NCI-H69 (cell line): ENCODE results near the gene CDK13.
"Not testable (repeated sequence)": the region's sequence is repeated elsewhere in the genome, so short reads cannot be mapped to it uniquely, and the experiment has no call there.

Source experiments
- DNase-seq: peaks from one replicate; lab custom pipeline; 2025; lab: John Stamatoyannopoulos, UW

The CDK13 gene

DNA sequence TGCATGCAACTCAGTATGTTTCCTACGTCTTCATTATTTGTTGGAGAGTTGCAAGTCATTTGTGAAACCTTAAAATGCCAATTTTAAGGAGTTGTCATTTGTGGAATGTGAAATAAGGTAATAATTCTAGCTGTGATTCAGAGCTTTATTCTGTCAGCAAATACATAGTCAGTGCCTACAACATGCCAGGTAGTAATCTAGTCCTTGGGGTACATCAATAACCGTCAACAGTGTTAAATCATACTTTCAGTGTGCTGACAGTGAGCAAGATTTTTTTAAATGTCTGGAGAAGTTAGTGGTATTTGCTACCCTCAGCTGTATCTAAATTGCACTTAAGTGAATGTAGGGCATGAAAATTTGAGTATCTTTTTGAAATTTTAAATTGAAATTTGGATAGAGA lies 147.7 kb downstream of the CDK13 start:
- DNase-seq, result no peak

DNA sequence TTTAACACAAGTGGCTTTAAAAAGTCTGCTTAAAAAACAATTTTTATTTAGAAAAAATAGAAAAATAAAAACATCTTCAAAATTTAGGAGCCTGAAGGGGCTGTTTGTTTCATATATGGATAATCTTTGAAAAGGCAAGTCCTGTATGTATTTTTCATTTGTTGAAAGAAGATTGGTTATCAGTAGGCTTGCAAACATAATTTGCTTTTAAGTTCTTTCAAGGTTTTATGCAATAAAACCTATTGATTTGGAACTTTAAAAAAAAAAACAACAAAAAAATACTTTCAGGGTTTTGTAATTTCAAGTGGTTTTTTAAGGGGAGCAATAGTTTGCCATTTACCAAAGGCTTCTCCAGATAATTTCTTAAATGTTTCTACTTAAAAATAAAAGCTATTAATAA lies 148.8 kb downstream of the CDK13 start:
- no peak for DNase-seq

DNA sequence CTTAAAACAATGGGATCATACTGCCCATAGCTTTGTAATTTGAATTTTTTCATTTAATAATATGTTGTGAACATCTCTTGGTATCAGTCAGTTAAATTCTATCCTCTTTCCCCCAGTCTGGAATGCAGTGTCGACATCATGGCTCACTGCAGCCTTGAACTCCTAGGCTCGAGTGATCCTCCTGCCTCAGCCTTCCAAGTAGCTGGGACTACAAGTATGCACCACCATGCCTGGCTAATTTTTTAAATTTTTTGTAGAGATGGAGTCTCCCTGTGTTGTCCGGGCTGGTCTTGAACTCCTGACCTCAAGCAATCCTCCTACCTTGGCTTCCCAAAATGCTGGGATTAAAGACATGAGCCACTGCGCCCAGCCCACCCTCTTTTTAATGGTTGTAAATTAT lies 149.8 kb downstream of the CDK13 start:
- no peak for DNase-seq

DNA sequence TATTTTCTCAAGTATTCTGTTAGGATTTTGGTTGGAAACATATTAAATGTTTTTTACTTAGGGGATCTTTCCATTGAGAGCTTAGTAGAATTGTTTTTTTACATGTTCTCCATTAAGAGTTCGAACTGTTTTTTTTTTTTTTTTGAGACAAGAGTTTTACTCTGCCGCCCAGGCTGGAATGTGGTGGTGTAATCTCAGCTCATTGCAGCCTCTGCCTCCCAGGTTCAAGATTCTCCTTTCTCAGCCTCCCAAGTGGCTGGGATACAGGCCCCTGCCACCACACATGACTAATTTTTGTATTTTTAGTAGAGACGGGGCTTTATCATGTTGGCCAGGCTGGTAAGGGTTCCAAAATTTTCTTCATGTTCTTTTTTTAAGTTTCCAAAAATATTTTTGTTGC lies 151.1 kb downstream of the CDK13 start:
- DNase-seq, result no peak

DNA sequence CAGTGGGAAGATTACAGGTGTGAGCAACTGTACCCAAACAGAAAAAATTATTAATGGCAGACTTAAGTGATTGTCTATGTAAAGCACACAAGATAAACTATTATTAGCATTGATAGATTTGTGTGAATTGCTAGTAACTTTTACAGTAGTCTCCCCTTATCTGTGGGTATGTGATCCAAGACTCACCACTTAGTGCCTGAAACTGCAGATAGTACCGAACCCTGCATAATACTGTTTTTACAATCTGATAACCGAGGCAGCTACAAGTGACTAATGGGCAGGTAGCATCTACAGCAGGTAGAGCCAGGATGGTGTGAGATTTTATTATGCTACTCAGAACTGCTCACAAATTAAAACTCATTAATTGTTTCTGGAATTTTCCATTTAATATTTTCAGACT lies 152.8 kb downstream of the CDK13 start:
- no peak for DNase-seq

DNA sequence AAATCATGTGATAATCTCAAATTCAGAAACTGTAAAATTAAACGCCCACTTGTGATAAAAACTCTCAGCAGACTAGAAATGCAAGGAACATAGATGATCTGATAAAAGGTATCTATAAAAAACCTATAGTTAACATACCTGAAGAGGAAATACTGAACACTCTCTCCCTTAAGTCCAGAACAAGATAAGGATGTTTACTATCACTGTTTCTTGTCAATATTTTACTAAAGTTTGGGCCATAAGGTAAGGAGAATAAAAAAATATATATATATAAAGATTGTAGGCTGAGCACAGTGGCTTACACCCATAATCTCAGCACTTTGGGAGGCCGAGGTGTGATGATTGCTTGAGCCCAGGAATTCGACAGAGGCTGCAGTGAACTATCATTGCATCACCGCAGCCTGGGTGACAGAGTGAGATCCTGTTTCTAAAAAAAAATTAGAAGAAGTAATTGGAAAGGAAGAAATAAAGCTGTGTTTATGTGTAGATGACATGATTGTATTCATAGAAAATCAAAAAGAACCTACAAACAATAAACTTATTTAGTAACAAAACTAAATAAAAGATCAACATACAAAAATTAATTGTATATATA lies 155.9 kb downstream of the CDK13 start:
- no peak for DNase-seq

DNA sequence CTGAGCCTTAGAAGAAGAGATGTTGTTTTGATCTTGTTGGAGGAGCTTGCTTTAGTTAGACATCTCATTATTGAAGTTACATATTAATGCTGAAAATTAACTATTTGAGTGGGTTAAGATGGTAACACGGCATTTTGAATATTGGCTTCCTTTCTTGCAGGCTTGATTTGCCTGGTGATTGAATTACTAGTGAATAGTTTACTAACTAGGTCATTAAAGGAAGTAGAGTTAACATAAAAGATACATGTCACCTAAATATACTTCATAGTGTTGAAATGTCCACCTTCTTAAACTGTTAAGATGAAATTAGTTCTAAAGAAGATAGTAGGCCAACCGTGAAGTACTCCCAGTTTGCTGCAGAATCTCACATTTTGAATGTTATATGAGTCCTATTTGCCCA lies 165.9 kb downstream of the CDK13 start:
- no peak for DNase-seq

DNA sequence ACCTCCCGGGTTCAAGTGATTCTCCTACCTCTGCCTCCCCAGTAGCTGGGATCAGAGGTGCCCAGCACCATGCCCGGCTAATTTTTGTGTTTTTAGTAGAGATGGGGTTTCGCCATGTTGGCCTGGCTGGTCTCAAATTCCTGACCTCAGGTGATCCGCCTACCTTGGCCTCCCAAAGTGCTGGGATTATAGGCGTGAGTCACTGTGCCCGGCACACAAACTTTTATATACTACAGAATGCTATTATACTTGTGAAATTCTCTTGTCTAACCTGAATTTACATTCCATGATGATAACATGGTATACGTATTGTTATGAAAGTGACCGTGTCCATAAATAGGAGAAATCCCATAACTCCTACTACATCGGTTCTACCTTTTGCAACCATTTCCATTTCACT lies 167.1 kb downstream of the CDK13 start:
- DNase-seq, result not testable (repeated sequence)

DNA sequence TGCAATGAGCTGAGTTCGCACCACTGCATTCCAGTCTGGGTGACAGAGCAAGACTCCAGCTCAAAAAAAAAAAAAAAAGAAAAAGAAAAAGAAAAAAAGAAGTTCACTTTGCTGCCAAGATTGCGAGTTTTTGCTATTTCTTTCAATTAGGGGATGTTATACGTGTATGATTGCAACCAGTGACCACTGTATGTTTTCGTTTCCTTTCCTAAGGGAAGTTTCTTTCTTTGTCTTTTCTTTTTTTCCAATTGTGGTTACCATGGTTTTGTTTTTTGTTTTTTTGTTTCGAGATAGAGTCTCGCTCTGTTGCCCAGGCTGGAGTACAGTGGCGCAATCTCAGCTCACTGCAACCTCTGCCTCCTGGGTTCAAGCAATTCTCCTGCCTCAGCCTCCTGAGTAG lies 168.1 kb downstream of the CDK13 start:
- DNase-seq, result not testable (repeated sequence)

DNA sequence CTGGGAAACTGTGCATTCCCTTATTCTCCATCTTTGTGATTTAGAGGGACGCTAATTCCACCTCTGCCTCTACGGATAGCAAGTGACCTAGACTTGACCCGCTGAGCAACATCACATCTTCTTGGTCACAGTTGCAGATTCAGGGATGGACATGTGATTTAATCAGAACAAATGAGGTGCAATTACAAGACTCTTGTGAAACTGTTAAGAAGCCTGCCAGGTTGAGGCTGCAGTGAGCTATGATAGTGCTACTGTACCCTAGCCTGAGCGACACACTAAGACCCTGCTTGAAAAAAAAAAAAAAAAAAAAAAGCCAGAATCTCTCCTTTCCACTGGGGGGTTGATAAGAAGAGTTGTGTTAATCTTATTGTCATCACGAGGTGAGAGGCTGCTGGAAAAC lies 170.0 kb downstream of the CDK13 start:
- DNase-seq, result no peak

DNA sequence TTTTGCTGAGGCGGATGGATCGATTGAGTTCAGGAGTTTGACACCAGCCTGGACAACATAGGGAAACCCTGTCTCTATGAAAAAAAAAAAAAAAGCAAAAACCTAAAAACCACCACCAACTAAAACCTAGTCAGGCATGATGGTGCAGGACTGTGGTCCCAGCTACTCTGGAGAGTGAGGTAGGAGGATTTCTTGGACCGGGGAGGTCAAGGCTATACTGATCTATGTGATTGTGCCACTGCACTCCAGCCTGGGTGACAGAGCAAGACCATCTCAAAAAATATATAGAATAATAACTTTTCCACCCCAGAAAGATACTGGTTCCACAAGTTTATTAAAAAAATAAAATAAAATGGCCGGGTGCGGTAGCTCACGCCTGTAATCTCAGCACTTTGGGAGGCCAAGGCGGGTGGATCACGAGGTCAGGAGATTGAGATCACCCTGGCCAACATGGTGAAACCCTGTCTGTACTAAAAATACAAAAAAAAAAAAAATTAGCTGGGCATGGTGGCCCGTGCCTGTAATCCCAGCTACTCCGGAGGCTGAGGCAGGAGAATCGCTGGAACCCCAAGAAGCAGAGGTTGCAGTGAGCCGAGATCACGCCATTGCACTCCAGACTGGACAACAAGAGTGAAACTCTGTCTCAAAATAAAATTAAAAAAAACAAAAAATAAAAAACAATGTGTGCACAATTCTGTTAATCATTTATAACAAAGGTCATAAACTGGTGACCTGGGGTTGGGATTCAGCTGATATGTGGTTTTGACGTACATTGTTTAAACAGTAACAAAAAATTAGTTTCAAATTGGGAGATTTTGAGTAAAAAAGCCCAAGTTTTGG lies 172.3 kb downstream of the CDK13 start:
- DNase-seq, result not testable (repeated sequence)

DNA sequence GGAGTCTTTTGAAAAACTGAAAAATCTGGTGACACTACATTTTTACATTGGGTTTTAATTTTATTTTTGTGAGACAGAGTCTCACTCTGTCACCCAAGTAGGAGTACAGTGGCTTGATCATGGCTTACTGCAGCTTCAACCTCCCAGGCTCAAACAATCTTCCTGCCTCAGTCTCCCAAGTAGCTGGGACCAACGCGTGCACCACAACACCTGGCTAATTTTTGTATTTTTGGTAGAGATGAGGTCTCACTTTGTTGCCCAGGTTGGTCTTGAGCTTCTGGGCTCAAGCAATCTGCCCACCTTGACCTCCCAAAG lies 172.8 kb downstream of the CDK13 start:
- no peak for DNase-seq

DNA sequence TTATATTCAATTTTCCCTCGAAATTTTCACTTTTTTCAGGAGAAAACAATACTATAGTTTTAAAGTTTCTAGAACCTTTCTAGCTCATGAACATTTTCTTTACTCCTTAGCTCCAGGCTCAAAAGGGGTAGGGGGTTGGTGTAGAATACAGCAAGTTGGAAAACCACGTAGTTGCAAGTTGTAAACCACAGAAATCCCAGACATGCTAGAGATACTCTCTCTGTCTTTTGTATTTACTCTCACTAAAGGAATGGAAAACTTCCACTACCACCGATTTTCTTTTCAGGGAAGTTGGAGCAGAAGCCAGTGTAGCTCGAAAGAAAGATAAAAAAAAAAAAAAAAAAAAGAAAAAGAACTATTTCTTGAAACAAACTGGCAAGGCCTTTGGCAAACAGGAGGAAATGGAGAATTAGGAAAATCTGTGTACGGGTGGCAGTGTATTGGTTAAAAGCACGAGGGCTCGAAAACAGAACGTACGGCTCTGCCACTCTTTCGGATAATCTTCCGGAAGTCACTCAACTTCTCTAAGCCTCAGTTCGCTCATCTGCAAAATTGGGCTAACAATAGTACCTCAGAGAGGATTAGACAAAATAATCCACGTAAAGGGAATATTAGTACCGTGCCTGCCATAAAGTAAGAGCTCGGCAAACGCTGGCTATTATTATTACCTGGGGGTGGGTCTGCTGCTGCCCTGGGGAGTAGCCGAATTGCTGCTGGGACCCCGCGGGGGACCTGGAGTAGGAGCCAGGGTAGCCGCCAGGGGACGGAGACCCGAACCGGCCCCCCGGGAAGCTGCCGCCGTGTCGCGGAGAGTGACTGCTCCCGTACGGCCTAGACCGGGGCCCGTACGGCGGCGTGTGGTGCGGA lies 183.7 kb downstream of the CDK13 start:
- no peak for DNase-seq

DNA sequence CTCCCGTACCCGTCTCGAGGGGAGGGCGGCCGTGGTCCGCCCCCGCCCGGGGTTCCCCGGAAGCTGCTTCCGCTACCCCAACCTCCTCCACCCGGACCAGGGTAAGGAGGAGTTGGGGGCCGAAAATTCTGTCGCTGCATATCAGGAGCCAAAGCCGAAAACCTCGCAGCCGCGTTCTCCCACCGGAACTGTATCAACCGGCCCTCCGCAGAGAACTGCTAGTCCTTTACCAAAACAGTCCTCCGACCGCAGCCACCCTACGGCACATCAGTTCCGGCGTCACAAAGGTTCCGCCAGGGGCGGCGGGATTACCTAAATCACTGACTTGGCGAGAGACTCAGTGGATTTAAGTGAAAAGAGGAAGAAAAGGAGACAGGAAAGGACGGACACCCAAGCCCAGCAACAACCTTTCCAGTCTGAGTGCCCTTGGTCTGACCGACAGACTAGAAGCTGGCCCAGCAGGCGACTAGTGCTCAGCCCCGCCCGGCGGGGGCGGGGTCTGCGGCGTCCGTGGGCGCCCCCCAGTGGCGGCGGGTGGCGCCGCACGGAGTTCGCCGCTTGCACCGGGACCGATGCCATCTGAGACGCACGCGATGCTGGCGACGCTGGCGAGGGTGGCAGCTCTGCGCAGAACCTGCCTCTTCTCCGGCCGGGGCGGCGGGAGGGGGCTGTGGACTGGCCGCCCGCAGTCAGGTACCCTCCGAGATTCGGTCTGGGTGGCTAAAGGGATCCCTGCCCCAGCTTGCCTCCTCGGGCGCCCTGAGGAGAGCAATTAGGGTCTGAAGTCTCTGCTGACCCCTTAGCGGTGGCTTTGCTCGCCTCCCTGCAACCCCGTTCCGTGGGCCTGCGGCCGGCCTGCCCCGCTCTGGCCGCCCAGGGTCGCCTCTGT lies 184.6 kb downstream of the CDK13 start, which contains the start of the genes MPLKIP and SUGCT:
Gene MPLKIP, minus strand, starts transcription at position 195 of the 889 bp plus-strand sequence. Its CDS starts 55 bp downstream, at position 140.
Gene SUGCT, plus strand, starts transcription at position 578 of the 889 bp plus-strand sequence.
- DNase-seq, result peak; percentile 91

DNA sequence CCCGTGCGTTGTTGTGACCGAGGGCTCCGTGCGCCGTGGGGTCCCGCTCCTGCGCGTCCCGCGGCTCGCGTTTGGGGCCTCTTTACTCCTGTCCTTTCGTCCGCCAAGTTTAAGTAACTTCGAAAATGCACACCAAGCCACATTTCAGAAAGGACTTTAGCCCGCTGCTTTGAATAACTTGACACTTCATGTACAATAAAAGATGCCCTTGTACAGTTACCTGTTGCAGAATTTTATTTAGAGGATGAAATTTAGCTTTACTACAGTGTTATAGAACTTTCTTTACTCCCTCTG lies 185.2 kb downstream of the CDK13 start:
- no peak for DNase-seq

DNA sequence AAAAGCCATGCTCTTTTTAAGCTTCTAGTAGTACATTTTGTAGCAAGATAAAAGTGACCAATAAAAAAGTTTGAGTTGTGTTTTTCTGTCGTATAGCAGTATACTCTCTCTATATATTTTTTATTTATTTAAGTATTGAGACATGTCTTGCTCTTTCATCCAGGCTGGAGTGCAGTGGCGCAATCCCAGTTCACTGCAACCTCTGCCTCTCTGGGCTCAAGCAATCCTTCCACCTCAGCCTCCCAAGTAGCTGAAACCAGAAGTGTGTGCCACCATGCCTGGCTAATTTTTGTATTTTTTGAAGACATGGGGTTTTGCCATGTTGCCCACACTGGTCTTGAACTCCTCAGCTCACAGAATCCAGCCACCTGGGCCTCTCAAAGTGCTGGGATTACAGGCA lies 187.5 kb downstream of the CDK13 start:
- no peak for DNase-seq

DNA sequence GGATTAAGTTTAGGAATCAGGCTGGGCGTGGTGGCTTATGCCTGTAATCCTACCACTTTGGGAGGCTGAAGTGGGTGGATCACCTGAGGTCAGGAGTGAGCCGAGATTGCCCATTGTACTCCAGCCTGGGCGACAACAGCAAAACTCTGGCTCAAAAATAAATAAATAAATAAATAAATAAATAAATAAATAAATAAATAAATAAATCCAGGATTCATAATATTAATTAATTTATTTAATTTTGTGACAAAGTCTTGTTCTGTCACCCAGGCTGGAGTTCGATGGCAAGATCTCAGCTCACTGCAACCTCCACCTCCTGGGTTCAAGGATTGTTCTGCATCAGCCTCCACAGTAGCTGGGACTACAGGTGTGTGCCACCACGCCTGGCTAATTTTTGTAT lies 188.9 kb downstream of the CDK13 start:
- DNase-seq, result no peak

DNA sequence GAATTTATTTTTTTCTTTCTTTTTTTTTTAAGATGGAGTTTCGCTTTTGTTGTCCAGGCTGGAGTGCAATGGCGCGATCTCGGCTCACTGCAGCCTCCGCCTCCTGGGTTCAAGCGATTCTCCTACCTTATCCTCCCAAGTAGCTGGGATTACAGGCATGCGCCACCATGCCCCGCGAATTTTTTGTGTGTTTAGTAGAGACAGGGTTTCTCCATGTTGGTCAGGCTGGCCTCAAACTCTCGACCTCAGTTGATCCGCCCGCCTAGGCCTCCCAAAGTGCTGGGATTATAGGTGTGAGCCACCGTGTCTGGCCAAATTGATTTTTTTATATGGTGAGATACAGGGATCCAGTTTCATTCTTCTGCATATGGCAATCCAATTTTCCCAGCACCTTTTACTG lies 189.8 kb downstream of the CDK13 start:
- not testable (repeated sequence) for DNase-seq

DNA sequence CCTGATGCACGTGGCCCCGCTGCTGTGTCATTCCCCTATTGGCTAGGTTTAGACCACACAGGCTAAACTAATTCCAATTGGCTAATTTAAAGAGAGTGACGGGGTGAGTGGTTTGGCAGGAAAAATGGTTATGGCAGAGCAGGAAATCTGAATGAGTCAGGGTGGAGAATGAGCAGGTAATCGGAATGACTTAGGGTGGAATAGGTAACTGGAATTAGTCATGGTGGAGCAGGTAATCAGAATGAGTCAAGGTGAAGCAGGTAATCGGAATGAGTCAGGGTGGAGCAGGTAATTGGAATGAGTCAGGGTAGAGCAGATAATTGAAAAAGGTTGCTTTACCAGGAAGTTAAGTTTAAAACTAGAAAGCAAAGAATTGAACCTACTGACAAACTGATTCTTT lies 191.9 kb downstream of the CDK13 start:
- not testable (repeated sequence) for DNase-seq

DNA sequence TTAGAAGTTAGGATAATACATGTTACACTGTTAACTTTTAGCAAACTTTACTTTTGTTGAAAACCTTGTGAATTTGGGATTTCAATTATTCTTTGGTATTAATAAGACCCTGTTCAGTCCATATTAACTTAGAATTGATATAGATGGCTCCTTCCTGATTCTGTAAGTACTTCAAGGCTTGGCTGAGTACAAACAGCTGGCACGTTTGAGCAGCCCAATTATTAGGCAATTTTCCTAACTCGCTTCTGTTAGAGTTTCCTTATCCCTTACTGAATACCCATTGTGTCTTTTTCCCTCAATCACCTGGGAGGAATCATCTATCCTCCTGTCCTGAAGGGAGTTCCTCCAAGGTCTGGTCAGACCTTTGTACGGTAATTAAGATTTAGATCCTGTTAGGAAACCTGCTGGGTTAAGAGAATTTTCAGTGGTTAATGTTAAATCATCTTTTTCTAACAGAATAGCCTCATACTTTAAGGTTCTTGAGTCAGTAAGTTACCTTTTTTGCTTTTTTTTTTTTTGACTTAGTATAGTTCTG lies 195.6 kb downstream of the CDK13 start:
- DNase-seq, result not testable (repeated sequence)

DNA sequence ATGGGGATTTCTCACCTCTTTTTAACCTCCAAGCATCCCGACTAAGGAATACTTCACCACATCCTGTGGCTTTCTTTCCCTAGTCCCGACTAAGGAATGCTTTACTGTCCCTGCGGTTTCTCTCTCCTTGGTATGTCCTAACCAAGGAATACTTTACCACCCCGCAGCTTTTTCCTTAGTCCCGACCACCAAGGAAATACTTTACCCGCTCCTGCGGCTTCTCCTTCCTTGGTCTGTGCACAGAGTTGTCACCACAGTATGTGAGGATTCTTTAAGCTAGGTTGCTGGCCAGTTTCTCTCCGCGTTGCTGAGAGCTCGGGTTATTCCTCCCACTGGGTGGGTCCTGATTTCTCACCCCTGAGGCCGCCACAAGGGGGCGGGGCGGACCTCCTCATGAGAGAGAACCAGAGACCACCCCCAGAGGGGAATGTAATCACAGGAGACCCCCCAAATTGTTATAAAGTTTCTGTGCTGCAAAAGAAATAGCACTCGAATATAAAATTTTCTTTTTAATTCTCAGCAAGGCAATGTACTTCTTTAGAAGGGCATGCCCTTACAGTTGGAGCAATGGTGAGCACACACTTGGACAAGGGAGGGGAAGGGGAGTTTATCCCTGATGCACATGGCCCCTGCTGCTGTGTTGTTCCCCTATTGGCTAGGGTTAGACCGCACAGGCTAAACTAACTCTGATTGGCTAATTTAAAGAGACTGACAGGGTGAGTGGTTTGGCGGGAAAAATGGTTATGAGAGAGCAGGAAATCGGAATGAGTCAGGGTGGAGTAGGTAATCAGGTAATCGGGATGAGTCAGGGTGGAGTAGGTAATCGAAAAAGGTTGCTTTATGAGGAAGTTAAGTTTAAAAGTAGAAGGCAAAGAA lies 197.6 kb downstream of the CDK13 start:
- DNase-seq, result no peak
